Immature natural killer cell (primary cell): ENCODE data around the gene CCBE1. TPM values are rescaled to one million over a fixed set of nuclear protein-coding genes. Genes with fewer than 3 reads are reported as not detected.

Experiments used
- DNase-seq, 3 donors: peaks; one replicate each; pipeline ENCODE4 v3.0.0; 2022; ENCODE audit warnings: mixed read lengths in 1 of 3
- H3K27ac Mint-ChIP-seq, 6 donors: one replicate each; pipeline ENCODE4 v1.8.0; 2020; ENCODE audit warnings: mixed read lengths in 6 of 6, mild to moderate bottlenecking in 5 of 6, inconsistent platforms in 4 of 6, moderate library complexity in 3 of 6
- H3K27me3 Mint-ChIP-seq, 3 donors: one replicate each; pipeline ENCODE4 v1.8.0; 2020 to 2021; ENCODE audit warnings: low read depth in 3 of 3, mild to moderate bottlenecking in 3 of 3, mixed read lengths in 3 of 3, moderate library complexity in 3 of 3, inconsistent platforms in 1 of 3
- H3K36me3 Mint-ChIP-seq, 3 donors: one replicate each; pipeline ENCODE4 v1.8.0; 2020; ENCODE audit warnings: mixed read lengths in 3 of 3, inconsistent platforms in 2 of 3, mild to moderate bottlenecking in 2 of 3
- H3K4me1 Mint-ChIP-seq, 2 donors: one replicate each; pipeline ENCODE4 v1.8.0; 2020; ENCODE audit warnings: inconsistent platforms in 2 of 2, mild to moderate bottlenecking in 2 of 2, mixed read lengths in 2 of 2, moderate library complexity in 1 of 2
- H3K4me3 Mint-ChIP-seq, 5 donors: one replicate each; pipeline ENCODE4 v1.8.0; 2020; ENCODE audit warnings: mild to moderate bottlenecking in 5 of 5, mixed read lengths in 5 of 5, inconsistent platforms in 3 of 5, moderate library complexity in 3 of 5
- H3K9me3 Mint-ChIP-seq, 6 donors: one replicate each; pipeline ENCODE4 v1.8.0; 2020; ENCODE audit warnings: mild to moderate bottlenecking in 6 of 6, mixed read lengths in 6 of 6, inconsistent platforms in 4 of 6, moderate library complexity in 3 of 6
- polyA plus RNA-seq, 3 donors: library from polyadenylated mRNA; unstranded; fragments of 300-500 nt; fragmentation: Illumina TruSeq; gene quantifications; one replicate each; pipeline ENCODE4 v1.2.3, GENCODE V29; 2021

Gene CCBE1
- polyA plus RNA-seq, 3 donors from 2014 or later = 0.03 to 0.25 TPM; not detected in 1

DNA sequence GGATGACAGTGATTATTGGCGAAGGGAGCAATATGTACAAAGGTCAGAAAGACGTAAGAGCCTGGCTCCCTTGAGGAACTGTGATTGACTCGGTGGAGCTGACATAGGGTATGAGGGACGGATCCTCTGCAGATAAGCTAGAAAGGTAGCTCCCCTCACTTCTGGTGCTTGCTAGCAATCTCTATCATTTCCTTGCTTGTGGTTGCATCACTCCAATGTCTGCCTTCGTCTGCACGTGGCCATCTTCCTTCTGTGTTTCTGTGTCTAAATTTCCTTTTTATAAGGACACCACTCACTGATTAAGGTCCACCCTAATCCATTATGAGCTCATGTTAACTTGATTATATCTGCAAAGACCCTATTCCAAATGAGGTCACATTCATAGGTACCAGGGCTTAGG, 315.3 kb downstream of the CCBE1 start:
- Mint-ChIP-seq H3K27ac (no peak overlapping the region), H3K36me3 (no peaks in the 10 kb centered on the region), H3K27me3 (peaks cover 0 to 10% (median 4%) of the 10 kb centered on the region in 3 donors), H3K4me1 (no peaks in the 10 kb centered on the region), H3K9me3 (peaks cover 0 to 5% (median 0%) of the 10 kb centered on the region in 6 donors), H3K4me3 (no peak overlapping the region)
- DNase-seq = no peak

Other genes starting within 250 kb of the CCBE1 start
- 10 to 100 TPM; 34.6 to 77.8 (median 58.9) TPM for gene PMAIP1, start 202.6 kb upstream of the CCBE1 start, polyA plus RNA-seq